GM23338 (cell line): ENCODE measurements around the gene PTCH2. TPM values are rescaled to one million over a fixed set of nuclear protein-coding genes. Genes with fewer than 3 reads are reported as not detected.
A peak's percentile ranks its signal among the peaks of the same experiment; 100 is the strongest.

Experiments
- ATAC-seq: fragments of 200-7000 bp; cut with Tn5 transposase; 3 replicates; pipeline ENCODE4 v1.9.1; 2020
- DNase-seq: peaks from one replicate; pipeline ENCODE4 v3.0.0-alpha.2; 2015; ENCODE audit warnings: low spot score
- H2AFZ ChIP-seq: fragments of 200-600 bp; sonication (generic); 2 replicates; pipeline ENCODE4 v1.8.0; 2016; ENCODE audit warnings: antibody characterized with exemption, mild to moderate bottlenecking, moderate library complexity
- H3F3A ChIP-seq: fragments of 200-600 bp; sonication (generic); replicated peaks from 2 replicates; pipeline ENCODE4 v1.8.0; 2017; ENCODE audit warnings: antibody characterized with exemption, mixed run types, low read depth
- H3K27ac ChIP-seq: fragments of 200-600 bp; sonication (generic); 2 replicates; pipeline ENCODE4 v1.6.1; 2016; ENCODE audit warnings: low read depth
- H3K27me3 ChIP-seq: fragments of 200-600 bp; sonication (generic); 2 replicates; pipeline ENCODE4 v1.8.0; 2016; ENCODE audit warnings: mild to moderate bottlenecking, mixed run types, moderate library complexity; ENCODE audit not compliant: insufficient read depth
- H3K36me3 ChIP-seq: fragments of 200-600 bp; sonication (generic); 2 replicates; pipeline ENCODE4 v1.8.0; 2016; ENCODE audit warnings: mild to moderate bottlenecking; ENCODE audit not compliant: insufficient read depth
- H3K4me1 ChIP-seq: fragments of 200-600 bp; sonication (generic); 2 replicates; pipeline ENCODE4 v1.8.0; 2016; ENCODE audit warnings: mild to moderate bottlenecking, moderate library complexity; ENCODE audit not compliant: insufficient read depth
- H3K4me2 ChIP-seq: fragments of 200-600 bp; sonication (generic); 2 replicates; pipeline ENCODE4 v1.7.1; 2017; ENCODE audit warnings: mixed run types
- H3K4me3 ChIP-seq: fragments of 200-600 bp; sonication (generic); 2 replicates; pipeline ENCODE4 v1.6.1; 2016; ENCODE audit warnings: mixed run types
- H3K79me2 ChIP-seq: fragments of 200-600 bp; sonication (generic); replicated peaks from 2 replicates; pipeline ENCODE4 v1.8.0; 2017; ENCODE audit warnings: mild to moderate bottlenecking; ENCODE audit not compliant: insufficient read depth
- H3K9me2 ChIP-seq: fragments of 200-600 bp; sonication (generic); 2 replicates; pipeline ENCODE4 v1.8.0; 2017; ENCODE audit not compliant: insufficient read depth
- H4K20me1 ChIP-seq: fragments of 200-600 bp; sonication (generic); replicated peaks from 2 replicates; pipeline ENCODE4 v1.8.0; 2017; ENCODE audit warnings: mild to moderate bottlenecking; ENCODE audit not compliant: insufficient read depth
- H3K27ac Mint-ChIP-seq: 2 replicates; pipeline ENCODE4 v1.8.0; 2020; ENCODE audit warnings: inconsistent platforms, mild to moderate bottlenecking, moderate library complexity, mixed read lengths
- H3K27me3 Mint-ChIP-seq: 3 replicates; pipeline ENCODE4 v1.8.0; 2022; ENCODE audit warnings: low read depth, mild to moderate bottlenecking, moderate library complexity, mixed read lengths, inconsistent platforms; ENCODE audit not compliant: insufficient read depth, poor library complexity
- H3K36me3 Mint-ChIP-seq: 3 replicates; pipeline ENCODE4 v1.8.0; 2021; ENCODE audit warnings: low read depth, mild to moderate bottlenecking, inconsistent platforms, moderate library complexity, mixed read lengths
- H3K4me1 Mint-ChIP-seq: 3 replicates; pipeline ENCODE4 v1.8.0; 2020; ENCODE audit warnings: mild to moderate bottlenecking, inconsistent platforms, mixed read lengths
- H3K4me3 Mint-ChIP-seq: 3 replicates; pipeline ENCODE4 v1.8.0; 2021; ENCODE audit warnings: moderate library complexity, mild to moderate bottlenecking, inconsistent platforms, mixed read lengths
- H3K9me3 Mint-ChIP-seq: 3 replicates; pipeline ENCODE4 v1.8.0; 2020; ENCODE audit warnings: moderate library complexity, mild to moderate bottlenecking, inconsistent platforms, mixed read lengths
- CREB1 ChIP-seq: fragments of 250-450 bp; sonication (Bioruptor Pico); IDR thresholded peaks from 2 replicates; pipeline ENCODE4 v1.5.0; 2020; ENCODE audit warnings: low read depth, mild to moderate bottlenecking, moderate library complexity
- EZH2phosphoT487 ChIP-seq: fragments of 200-600 bp; sonication (generic); IDR thresholded peaks from one replicate; pipeline ENCODE4 v1.8.1; 2018; ENCODE audit warnings: antibody characterized with exemption; ENCODE audit not compliant: unreplicated experiment
- JUNB ChIP-seq: IDR thresholded peaks from one replicate; pipeline ENCODE4 v1.6.1; 2016; ENCODE audit warnings: antibody characterized with exemption; ENCODE audit not compliant: unreplicated experiment
- POLR2AphosphoS5 ChIP-seq: IDR thresholded peaks from 2 replicates; pipeline ENCODE4 v1.6.1; 2016; ENCODE audit warnings: antibody characterized with exemption, low read depth
- polyA plus RNA-seq: library from polyadenylated mRNA; unstranded; fragments of >200 nt; fragmentation: Nextera tagmentation; extraction: Ambion mirVana; gene quantifications from 2 replicates; pipeline ENCODE4 v1.2.1, GENCODE V29; 2016
- total RNA-seq: library from RNA; depleted of rRNA; stranded (reverse); fragments of >200 nt; shearing (Covaris generic); gene quantifications from 2 replicates; pipeline ENCODE4 v1.2.3, GENCODE V29; 2014
- TF ChIP-seq, protein P1 (sequence below): IDR thresholded peaks from one replicate; pipeline ENCODE4 v1.6.1; 2018; ENCODE audit warnings: antibody characterized with exemption; ENCODE audit not compliant: unreplicated experiment
- TF ChIP-seq, protein P2 (sequence below): fragments of 250-450 bp; sonication (Bioruptor Pico); IDR thresholded peaks from 2 replicates; pipeline ENCODE4 v1.5.0; 2020; ENCODE audit warnings: mild to moderate bottlenecking, moderate library complexity
- TF ChIP-seq, protein P3 (sequence below): IDR thresholded peaks from 2 replicates; pipeline ENCODE4 v1.6.1; 2016; ENCODE audit warnings: antibody characterized with exemption
- TF ChIP-seq, protein P4 (sequence below), 2 experiments: fragments of 200-600 bp in 1 of 2; sonication (generic) in 1 of 2; conservative IDR thresholded peaks; 2 replicates each; pipeline versions ENCODE4 v1.5.1 to v1.6.1; 2016 to 2017; ENCODE audit warnings: antibody characterized with exemption in 2 of 2, low read depth in 2 of 2, mild to moderate bottlenecking in 2 of 2, moderate library complexity in 1 of 2

The PTCH2 gene
- total and polyA plus RNA-seq, 2 experiments from 2014 or later: 0.63 to 0.74 TPM

DNA sequence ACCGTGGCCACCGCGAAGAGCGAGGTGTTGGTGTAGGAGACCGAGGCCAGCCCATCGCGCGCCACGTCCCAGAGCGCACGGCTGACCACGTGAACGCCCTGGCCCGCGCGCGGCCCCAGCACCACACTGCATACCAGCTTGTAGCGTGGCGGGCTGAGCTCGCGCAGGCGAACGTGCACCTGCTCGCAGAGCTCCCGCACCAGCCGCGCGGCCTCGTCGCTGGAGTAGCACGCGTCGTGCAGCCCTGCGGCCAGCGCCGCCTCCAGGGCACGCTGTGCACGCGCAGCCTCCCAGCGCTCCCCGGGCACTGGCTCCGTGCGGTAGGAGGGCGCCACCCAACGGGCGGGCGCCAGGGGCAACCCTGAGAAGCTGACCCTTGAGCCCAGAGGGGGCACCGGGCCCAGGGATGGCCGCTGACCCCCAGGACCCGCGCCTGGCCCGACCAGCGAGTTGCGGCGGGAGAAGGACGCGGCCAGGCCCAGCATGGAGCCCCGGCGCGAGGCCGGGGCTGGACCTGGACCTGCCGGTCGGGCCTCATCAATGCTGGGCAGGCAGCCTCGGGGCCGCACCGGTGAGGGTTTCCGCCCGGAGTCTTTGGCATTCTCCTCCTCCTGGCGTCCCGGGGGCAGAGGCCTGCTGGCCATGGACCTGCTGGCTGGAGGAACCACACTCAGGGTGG, 36.9 kb downstream of the PTCH2 start:
- Mint-ChIP-seq H3K4me1 (peaks cover 36% of the 10 kb centered on the region), H3K27ac (no peak overlapping the region), H3K4me3 (no peak overlapping the region), H3K36me3 (peaks cover 41% of the 10 kb centered on the region), H3K27me3 (peaks cover 18% of the 10 kb centered on the region), H3K9me3 (no peaks in the 10 kb centered on the region)
- H4K20me1 ChIP-seq: no peaks in the 10 kb centered on the region
- peak; percentile 1; the same call in 1 of the 3 replicates for ATAC-seq
- peaks cover 36% of the 10 kb centered on the region for H3K4me1 ChIP-seq
- no peak for DNase-seq
- no peaks in the 10 kb centered on the region for H3K27me3 ChIP-seq
- no peak overlapping the region for H2AFZ ChIP-seq
- H3K9me2 ChIP-seq: no peaks in the 10 kb centered on the region
- 0 out of 2 replicates have a peak, but pooled peaks cover 2% of the 10 kb centered on the region for H3K79me2 ChIP-seq
- H3K36me3 ChIP-seq: no peaks in the 10 kb centered on the region; the same call in 1 of the 2 replicates
- peaks cover 6% of the 10 kb centered on the region; the same call in 1 of the 2 replicates for H3F3A ChIP-seq
- H3K4me3 ChIP-seq: no peak overlapping the region
- no peak overlapping the region for H3K4me2 ChIP-seq
- TF ChIP-seq POLR2AphosphoS5: no peak
- TF ChIP-seq, protein P1, sequence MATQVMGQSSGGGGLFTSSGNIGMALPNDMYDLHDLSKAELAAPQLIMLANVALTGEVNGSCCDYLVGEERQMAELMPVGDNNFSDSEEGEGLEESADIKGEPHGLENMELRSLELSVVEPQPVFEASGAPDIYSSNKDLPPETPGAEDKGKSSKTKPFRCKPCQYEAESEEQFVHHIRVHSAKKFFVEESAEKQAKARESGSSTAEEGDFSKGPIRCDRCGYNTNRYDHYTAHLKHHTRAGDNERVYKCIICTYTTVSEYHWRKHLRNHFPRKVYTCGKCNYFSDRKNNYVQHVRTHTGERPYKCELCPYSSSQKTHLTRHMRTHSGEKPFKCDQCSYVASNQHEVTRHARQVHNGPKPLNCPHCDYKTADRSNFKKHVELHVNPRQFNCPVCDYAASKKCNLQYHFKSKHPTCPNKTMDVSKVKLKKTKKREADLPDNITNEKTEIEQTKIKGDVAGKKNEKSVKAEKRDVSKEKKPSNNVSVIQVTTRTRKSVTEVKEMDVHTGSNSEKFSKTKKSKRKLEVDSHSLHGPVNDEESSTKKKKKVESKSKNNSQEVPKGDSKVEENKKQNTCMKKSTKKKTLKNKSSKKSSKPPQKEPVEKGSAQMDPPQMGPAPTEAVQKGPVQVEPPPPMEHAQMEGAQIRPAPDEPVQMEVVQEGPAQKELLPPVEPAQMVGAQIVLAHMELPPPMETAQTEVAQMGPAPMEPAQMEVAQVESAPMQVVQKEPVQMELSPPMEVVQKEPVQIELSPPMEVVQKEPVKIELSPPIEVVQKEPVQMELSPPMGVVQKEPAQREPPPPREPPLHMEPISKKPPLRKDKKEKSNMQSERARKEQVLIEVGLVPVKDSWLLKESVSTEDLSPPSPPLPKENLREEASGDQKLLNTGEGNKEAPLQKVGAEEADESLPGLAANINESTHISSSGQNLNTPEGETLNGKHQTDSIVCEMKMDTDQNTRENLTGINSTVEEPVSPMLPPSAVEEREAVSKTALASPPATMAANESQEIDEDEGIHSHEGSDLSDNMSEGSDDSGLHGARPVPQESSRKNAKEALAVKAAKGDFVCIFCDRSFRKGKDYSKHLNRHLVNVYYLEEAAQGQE: no peak
- no peak for TF ChIP-seq EZH2phosphoT487
- TF ChIP-seq, protein P2, sequence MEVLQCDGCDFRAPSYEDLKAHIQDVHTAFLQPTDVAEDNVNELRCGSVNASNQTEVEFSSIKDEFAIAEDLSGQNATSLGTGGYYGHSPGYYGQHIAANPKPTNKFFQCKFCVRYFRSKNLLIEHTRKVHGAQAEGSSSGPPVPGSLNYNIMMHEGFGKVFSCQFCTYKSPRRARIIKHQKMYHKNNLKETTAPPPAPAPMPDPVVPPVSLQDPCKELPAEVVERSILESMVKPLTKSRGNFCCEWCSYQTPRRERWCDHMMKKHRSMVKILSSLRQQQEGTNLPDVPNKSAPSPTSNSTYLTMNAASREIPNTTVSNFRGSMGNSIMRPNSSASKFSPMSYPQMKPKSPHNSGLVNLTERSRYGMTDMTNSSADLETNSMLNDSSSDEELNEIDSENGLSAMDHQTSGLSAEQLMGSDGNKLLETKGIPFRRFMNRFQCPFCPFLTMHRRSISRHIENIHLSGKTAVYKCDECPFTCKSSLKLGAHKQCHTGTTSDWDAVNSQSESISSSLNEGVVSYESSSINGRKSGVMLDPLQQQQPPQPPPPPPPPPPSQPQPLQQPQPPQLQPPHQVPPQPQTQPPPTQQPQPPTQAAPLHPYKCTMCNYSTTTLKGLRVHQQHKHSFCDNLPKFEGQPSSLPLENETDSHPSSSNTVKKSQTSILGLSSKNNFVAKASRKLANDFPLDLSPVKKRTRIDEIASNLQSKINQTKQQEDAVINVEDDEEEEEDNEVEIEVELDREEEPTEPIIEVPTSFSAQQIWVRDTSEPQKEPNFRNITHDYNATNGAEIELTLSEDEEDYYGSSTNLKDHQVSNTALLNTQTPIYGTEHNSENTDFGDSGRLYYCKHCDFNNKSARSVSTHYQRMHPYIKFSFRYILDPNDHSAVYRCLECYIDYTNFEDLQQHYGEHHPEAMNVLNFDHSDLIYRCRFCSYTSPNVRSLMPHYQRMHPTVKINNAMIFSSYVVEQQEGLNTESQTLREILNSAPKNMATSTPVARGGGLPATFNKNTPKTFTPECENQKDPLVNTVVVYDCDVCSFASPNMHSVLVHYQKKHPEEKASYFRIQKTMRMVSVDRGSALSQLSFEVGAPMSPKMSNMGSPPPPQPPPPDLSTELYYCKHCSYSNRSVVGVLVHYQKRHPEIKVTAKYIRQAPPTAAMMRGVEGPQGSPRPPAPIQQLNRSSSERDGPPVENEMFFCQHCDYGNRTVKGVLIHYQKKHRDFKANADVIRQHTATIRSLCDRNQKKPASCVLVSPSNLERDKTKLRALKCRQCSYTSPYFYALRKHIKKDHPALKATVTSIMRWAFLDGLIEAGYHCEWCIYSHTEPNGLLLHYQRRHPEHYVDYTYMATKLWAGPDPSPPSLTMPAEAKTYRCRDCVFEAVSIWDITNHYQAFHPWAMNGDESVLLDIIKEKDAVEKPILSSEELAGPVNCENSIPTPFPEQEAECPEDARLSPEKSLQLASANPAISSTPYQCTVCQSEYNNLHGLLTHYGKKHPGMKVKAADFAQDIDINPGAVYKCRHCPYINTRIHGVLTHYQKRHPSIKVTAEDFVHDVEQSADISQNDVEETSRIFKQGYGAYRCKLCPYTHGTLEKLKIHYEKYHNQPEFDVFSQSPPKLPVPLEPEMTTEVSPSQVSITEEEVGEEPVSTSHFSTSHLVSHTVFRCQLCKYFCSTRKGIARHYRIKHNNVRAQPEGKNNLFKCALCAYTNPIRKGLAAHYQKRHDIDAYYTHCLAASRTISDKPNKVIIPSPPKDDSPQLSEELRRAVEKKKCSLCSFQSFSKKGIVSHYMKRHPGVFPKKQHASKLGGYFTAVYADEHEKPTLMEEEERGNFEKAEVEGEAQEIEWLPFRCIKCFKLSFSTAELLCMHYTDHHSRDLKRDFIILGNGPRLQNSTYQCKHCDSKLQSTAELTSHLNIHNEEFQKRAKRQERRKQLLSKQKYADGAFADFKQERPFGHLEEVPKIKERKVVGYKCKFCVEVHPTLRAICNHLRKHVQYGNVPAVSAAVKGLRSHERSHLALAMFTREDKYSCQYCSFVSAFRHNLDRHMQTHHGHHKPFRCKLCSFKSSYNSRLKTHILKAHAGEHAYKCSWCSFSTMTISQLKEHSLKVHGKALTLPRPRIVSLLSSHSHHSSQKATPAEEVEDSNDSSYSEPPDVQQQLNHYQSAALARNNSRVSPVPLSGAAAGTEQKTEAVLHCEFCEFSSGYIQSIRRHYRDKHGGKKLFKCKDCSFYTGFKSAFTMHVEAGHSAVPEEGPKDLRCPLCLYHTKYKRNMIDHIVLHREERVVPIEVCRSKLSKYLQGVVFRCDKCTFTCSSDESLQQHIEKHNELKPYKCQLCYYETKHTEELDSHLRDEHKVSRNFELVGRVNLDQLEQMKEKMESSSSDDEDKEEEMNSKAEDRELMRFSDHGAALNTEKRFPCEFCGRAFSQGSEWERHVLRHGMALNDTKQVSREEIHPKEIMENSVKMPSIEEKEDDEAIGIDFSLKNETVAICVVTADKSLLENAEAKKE (CRISPR knock-in tag): no peak
- TF ChIP-seq, protein P3, sequence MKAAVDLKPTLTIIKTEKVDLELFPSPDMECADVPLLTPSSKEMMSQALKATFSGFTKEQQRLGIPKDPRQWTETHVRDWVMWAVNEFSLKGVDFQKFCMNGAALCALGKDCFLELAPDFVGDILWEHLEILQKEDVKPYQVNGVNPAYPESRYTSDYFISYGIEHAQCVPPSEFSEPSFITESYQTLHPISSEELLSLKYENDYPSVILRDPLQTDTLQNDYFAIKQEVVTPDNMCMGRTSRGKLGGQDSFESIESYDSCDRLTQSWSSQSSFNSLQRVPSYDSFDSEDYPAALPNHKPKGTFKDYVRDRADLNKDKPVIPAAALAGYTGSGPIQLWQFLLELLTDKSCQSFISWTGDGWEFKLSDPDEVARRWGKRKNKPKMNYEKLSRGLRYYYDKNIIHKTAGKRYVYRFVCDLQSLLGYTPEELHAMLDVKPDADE: no peak
- TF ChIP-seq, protein P4, sequence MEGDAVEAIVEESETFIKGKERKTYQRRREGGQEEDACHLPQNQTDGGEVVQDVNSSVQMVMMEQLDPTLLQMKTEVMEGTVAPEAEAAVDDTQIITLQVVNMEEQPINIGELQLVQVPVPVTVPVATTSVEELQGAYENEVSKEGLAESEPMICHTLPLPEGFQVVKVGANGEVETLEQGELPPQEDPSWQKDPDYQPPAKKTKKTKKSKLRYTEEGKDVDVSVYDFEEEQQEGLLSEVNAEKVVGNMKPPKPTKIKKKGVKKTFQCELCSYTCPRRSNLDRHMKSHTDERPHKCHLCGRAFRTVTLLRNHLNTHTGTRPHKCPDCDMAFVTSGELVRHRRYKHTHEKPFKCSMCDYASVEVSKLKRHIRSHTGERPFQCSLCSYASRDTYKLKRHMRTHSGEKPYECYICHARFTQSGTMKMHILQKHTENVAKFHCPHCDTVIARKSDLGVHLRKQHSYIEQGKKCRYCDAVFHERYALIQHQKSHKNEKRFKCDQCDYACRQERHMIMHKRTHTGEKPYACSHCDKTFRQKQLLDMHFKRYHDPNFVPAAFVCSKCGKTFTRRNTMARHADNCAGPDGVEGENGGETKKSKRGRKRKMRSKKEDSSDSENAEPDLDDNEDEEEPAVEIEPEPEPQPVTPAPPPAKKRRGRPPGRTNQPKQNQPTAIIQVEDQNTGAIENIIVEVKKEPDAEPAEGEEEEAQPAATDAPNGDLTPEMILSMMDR (conservative IDR thresholded peaks at IDR 0.05; ENCODE audit: low read depth in 2 of 2): peak in 1 of 2 experiments; percentile 51; a peak in 2 of 4 replicates
- no peak for TF ChIP-seq JUNB
- TF ChIP-seq CREB1: no peak
- peak overlapping the region; percentile 93; the same call in 1 of the 2 replicates for H3K27ac ChIP-seq
